Lower leg skin (tissue), 3 donors: ENCODE data around the gene PPP1R12B.

Source experiments
- CTCF ChIP-seq, 3 donors: fragments of 450-650 bp; IDR thresholded peaks; one replicate each; pipeline ENCODE4 v1.5.1; 2016; ENCODE audit warnings: antibody characterized with exemption in 3 of 3, mild to moderate bottlenecking in 3 of 3, moderate library complexity in 2 of 3
- POLR2A ChIP-seq, 2 donors: fragments of 450-650 bp; IDR thresholded peaks; one replicate each; pipeline ENCODE4 v1.6.1; 2016 to 2017; ENCODE audit warnings: antibody characterized with exemption in 2 of 2, mild to moderate bottlenecking in 1 of 2, moderate library complexity in 1 of 2

- TF ChIP-seq CTCF (IDR thresholded peaks at IDR 0.05), result no peak
- TF ChIP-seq POLR2A (IDR thresholded peaks at IDR 0.05), result no peak
These were observed 36.4 kb upstream of the PPP1R12B start for GRCh38 chr1:202311875-202312635.
